ENCODE results near the gene TEX22.

TEX22 gene

GRCh38 chr14:105391541-105391940 is 6.8 kb upstream of the TEX22 start:
- DNase-seq (ENCODE audit: extremely low spot score) = no peak
- ChIA-PET CTCF (no interaction called here), POLR2A (no interaction called here)
- TF ChIP-seq ARNT (IDR thresholded peaks at IDR 0.05) (no peak), PKNOX1 (IDR thresholded peaks at IDR 0.05) (no peak), LEF1 (IDR thresholded peaks at IDR 0.05; ENCODE audit: borderline replicate concordance) (no peak), NFRKB (IDR thresholded peaks at IDR 0.05) (no peak), CTBP1 (IDR thresholded peaks at IDR 0.05; ENCODE audit: borderline replicate concordance) (no peak), SUZ12 (IDR thresholded peaks at IDR 0.05) (no peak), L3MBTL2 (conservative IDR thresholded peaks at IDR 0.05) (no peak), TARDBP (IDR thresholded peaks at IDR 0.05) (no peak), FOXK2 (IDR thresholded peaks at IDR 0.05) (no peak), ZNF384 (IDR thresholded peaks at IDR 0.05) (no peak)

- DNase-seq (ENCODE audit: extremely low spot score) = no peak
- POLR2A ChIA-PET = no interaction called here
- no peak for TF ChIP-seq L3MBTL2 (conservative IDR thresholded peaks at IDR 0.05)
- no peak for TF ChIP-seq LEF1 (IDR thresholded peaks at IDR 0.05; ENCODE audit: borderline replicate concordance)
- TF ChIP-seq FOXM1 (IDR thresholded peaks at IDR 0.05; ENCODE audit: borderline replicate concordance) = no peak
- TF ChIP-seq SUZ12 (IDR thresholded peaks at IDR 0.05) = no peak
- no peak for TF ChIP-seq SP1 (IDR thresholded peaks at IDR 0.05)
- TF ChIP-seq PKNOX1 (IDR thresholded peaks at IDR 0.05) = no peak
- CTCF ChIA-PET = no interaction called here
Observed at GRCh38 chr14:105392131-105393090, 5.9 kb upstream of the TEX22 start.

GRCh38 chr14:105393151-105393550 is 5.2 kb upstream of the TEX22 start:
- POLR2A ChIA-PET = no interaction called here
- TF ChIP-seq BHLHE40 (IDR thresholded peaks at IDR 0.05; ENCODE audit: borderline replicate concordance) (no peak), SUZ12 (IDR thresholded peaks at IDR 0.05) (no peak), LEF1 (IDR thresholded peaks at IDR 0.05; ENCODE audit: borderline replicate concordance) (no peak), FOXM1 (IDR thresholded peaks at IDR 0.05; ENCODE audit: borderline replicate concordance) (no peak)

GRCh38 chr14:105394714-105395537 is 3.4 kb upstream of the TEX22 start:
- ChIA-PET CTCF (interaction anchor here (1.2 kb wide), 1 partner anchor 94 kb away, joined by 5 read pairs; no protein-coding TSS in a partner anchor), POLR2A (interaction anchor here (1.4 kb wide), 1 partner anchor 76 kb away, joined by 4 read pairs; no protein-coding TSS in a partner anchor)
- TF ChIP-seq TARDBP (IDR thresholded peaks at IDR 0.05) = no peak
- TF ChIP-seq PKNOX1 (IDR thresholded peaks at IDR 0.05) = no peak
- TF ChIP-seq CTBP1 (IDR thresholded peaks at IDR 0.05; ENCODE audit: borderline replicate concordance) = no peak
- no peak for DNase-seq (ENCODE audit: extremely low spot score)

More at GRCh38 chr14:105393151-105393550, 5.2 kb upstream of the TEX22 start:
- CTCF ChIA-PET = no interaction called here
- DNase-seq (ENCODE audit: extremely low spot score) = no peak

GRCh38 chr14:105395538-105395854 is 2.8 kb upstream of the TEX22 start:
- ChIA-PET CTCF (interaction anchor here (1.2 kb wide), 1 partner anchor 94 kb away, joined by 5 read pairs; no protein-coding TSS in a partner anchor), POLR2A (interaction anchor here (1.4 kb wide), 1 partner anchor 75 kb away, joined by 4 read pairs; no protein-coding TSS in a partner anchor)
- no peak for TF ChIP-seq LEF1 (IDR thresholded peaks at IDR 0.05; ENCODE audit: borderline replicate concordance)
- TF ChIP-seq CTBP1 (IDR thresholded peaks at IDR 0.05; ENCODE audit: borderline replicate concordance) = no peak
- no peak for TF ChIP-seq BHLHE40 (IDR thresholded peaks at IDR 0.05; ENCODE audit: borderline replicate concordance)
- TF ChIP-seq SP1 (IDR thresholded peaks at IDR 0.05) = no peak
- TF ChIP-seq ZNF384 (IDR thresholded peaks at IDR 0.05) = no peak
- no peak for TF ChIP-seq FOXK2 (IDR thresholded peaks at IDR 0.05)
- no peak for DNase-seq (ENCODE audit: extremely low spot score)

GRCh38 chr14:105397350-105397931 is 897 bp upstream of the TEX22 start:
- TF ChIP-seq SP1 (IDR thresholded peaks at IDR 0.05) (no peak), FOXA1 (IDR thresholded peaks at IDR 0.05) (no peak), CTBP1 (IDR thresholded peaks at IDR 0.05; ENCODE audit: borderline replicate concordance) (no peak), HDGF (IDR thresholded peaks at IDR 0.05; ENCODE audit: borderline replicate concordance) (no peak), TARDBP (IDR thresholded peaks at IDR 0.05) (no peak), L3MBTL2 (conservative IDR thresholded peaks at IDR 0.05) (no peak), ARNT (IDR thresholded peaks at IDR 0.05) (no peak), BHLHE40 (IDR thresholded peaks at IDR 0.05; ENCODE audit: borderline replicate concordance) (no peak), PKNOX1 (IDR thresholded peaks at IDR 0.05) (no peak), NFRKB (IDR thresholded peaks at IDR 0.05) (no peak), ZNF384 (IDR thresholded peaks at IDR 0.05) (no peak), SUZ12 (IDR thresholded peaks at IDR 0.05) (no peak), ELF4 (IDR thresholded peaks at IDR 0.05) (no peak)
- ChIA-PET POLR2A (interaction anchor here (0.7 to 1.4 kb wide), 7 partner anchors 8 to 215 kb away, joined by 3 to 7 read pairs (median 3); no protein-coding TSS in a partner anchor), CTCF (no interaction called here)
- DNase-seq (ENCODE audit: extremely low spot score) = no peak
